Mesothelial cell of epicardium (in vitro differentiated cells): ENCODE results near the gene BRAP. TPM values are rescaled to one million over a fixed set of nuclear protein-coding genes. Genes with fewer than 3 reads are reported as not detected.
A peak's percentile ranks its signal among the peaks of the same experiment; 100 is the strongest.
"Not testable (repeated sequence)": the region's sequence is repeated elsewhere in the genome, so short reads cannot be mapped to it uniquely, and the experiment has no call there.

Source experiments
- DNase-seq, 2 experiments: peaks; one replicate each; pipeline ENCODE4 v3.0.0; 2021; ENCODE audit warnings: low spot score in 2 of 2; ENCODE audit not compliant: unreplicated experiment in 2 of 2
- H3K27ac Mint-ChIP-seq: 2 replicates; pipeline ENCODE4 v1.8.0; 2021; ENCODE audit warnings: mixed read lengths
- H3K27me3 Mint-ChIP-seq: 2 replicates; pipeline ENCODE4 v1.8.0; 2021; ENCODE audit warnings: low read depth, mixed read lengths
- H3K36me3 Mint-ChIP-seq: 2 replicates; pipeline ENCODE4 v1.8.0; 2021; ENCODE audit warnings: mixed read lengths
- H3K4me1 Mint-ChIP-seq: 2 replicates; pipeline ENCODE4 v1.8.0; 2021; ENCODE audit warnings: mixed read lengths
- H3K4me3 Mint-ChIP-seq: 2 replicates; pipeline ENCODE4 v1.8.0; 2021; ENCODE audit warnings: mild to moderate bottlenecking, moderate library complexity, mixed read lengths
- H3K9me3 Mint-ChIP-seq: 2 replicates; pipeline ENCODE4 v1.8.0; 2021; ENCODE audit warnings: mixed read lengths
- total RNA-seq: library from RNA; stranded (reverse); gene quantifications from 3 replicates; pipeline ENCODE4 v1.2.1, GENCODE V29; 2021
- TF ChIP-seq, protein P1 (sequence below): fragments of 200-600 bp; sonication (generic); IDR thresholded peaks from one replicate; pipeline ENCODE4 v1.5.0; 2021; ENCODE audit warnings: antibody characterized with exemption; ENCODE audit not compliant: unreplicated experiment

The BRAP gene
- total RNA-seq, 1 donor from 2014 or later: 18.6 TPM

DNA sequence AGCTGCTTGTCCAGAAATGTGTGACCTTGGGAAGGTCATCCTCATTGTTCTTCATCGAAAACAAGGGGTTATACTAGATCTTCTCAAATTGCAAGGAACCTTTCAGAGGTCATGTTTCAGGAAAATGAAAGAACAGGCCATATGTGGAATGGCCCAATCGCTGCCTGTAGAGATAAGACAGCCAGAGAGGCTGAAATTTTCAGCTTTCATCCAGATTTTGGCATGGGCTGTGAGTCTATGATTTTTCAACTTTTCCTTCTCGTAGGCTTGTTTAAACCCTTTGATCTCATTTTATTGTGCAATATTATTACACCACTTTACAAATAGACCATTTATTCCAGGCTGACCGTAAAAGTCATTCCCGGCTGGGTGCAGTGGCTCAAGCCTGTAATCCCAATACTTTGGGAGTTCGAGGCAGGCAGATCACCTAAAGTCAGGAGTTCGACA, 69.6 kb downstream of the BRAP start:
- H3K4me1 Mint-ChIP-seq: peaks cover 5% of the 10 kb centered on the region
- H3K36me3 Mint-ChIP-seq: no peaks in the 10 kb centered on the region
- H3K9me3 Mint-ChIP-seq: no peaks in the 10 kb centered on the region
- no peak overlapping the region for H3K4me3 Mint-ChIP-seq
- TF ChIP-seq, protein P1, sequence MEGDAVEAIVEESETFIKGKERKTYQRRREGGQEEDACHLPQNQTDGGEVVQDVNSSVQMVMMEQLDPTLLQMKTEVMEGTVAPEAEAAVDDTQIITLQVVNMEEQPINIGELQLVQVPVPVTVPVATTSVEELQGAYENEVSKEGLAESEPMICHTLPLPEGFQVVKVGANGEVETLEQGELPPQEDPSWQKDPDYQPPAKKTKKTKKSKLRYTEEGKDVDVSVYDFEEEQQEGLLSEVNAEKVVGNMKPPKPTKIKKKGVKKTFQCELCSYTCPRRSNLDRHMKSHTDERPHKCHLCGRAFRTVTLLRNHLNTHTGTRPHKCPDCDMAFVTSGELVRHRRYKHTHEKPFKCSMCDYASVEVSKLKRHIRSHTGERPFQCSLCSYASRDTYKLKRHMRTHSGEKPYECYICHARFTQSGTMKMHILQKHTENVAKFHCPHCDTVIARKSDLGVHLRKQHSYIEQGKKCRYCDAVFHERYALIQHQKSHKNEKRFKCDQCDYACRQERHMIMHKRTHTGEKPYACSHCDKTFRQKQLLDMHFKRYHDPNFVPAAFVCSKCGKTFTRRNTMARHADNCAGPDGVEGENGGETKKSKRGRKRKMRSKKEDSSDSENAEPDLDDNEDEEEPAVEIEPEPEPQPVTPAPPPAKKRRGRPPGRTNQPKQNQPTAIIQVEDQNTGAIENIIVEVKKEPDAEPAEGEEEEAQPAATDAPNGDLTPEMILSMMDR: no peak
- H3K27me3 Mint-ChIP-seq: no peaks in the 10 kb centered on the region
- H3K27ac Mint-ChIP-seq: peak overlapping the region; percentile 82
- no peak for DNase-seq

DNA sequence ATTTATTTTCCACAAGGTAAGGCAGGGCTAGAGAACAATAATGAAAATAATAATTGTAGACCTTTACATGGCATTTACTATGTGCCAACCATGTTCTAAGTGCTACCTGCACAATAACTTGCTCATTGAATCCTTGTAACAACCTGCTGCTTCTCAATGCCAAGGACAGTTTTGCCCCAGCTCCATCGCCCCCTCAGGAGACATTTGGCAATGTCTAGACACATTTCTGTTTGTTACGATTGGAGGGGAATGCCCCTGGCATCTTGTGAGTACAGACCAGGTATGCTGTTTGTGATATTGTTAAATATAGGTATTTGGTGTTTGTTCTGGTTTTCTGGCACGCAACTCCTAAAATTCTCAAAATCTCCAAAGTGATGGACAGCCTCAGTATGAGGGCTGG, 78.5 kb downstream of the BRAP start:
- peaks cover 5% of the 10 kb centered on the region for H3K4me1 Mint-ChIP-seq
- H3K36me3 Mint-ChIP-seq: no peaks in the 10 kb centered on the region
- no peak for DNase-seq
- H3K4me3 Mint-ChIP-seq: no peak overlapping the region
- H3K9me3 Mint-ChIP-seq: no peaks in the 10 kb centered on the region
- H3K27ac Mint-ChIP-seq: no peak overlapping the region
- H3K27me3 Mint-ChIP-seq: no peaks in the 10 kb centered on the region
- TF ChIP-seq, protein P1: no peak

DNA sequence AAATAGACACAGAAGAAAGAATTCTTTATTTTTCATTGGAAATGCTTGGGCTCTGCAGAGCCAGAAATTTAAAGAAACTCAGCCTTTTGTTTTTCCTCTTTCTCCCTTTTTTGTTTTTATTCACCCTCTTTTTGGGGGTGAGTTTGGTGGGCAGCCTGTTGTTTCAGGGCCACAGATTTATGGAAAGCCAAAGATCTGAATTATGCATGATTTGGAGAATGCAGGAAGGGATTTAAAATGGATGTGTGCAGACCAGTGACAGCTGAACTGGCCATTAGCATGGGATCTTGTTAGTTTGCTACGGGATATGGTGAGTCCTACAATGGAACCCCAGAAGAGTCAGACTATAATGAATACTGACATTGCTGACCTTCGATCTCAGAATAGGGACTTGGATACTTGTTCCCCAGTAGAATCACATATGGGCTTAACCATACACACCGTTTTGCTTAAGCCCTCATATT, 79.0 kb downstream of the BRAP start:
- Mint-ChIP-seq H3K36me3 (peaks cover 2% of the 10 kb centered on the region), H3K4me3 (no peak overlapping the region), H3K9me3 (no peaks in the 10 kb centered on the region), H3K4me1 (peaks cover 5% of the 10 kb centered on the region), H3K27me3 (no peaks in the 10 kb centered on the region), H3K27ac (peak overlapping the region; percentile 27)
- no peak for DNase-seq
- TF ChIP-seq, protein P1: no peak

DNA sequence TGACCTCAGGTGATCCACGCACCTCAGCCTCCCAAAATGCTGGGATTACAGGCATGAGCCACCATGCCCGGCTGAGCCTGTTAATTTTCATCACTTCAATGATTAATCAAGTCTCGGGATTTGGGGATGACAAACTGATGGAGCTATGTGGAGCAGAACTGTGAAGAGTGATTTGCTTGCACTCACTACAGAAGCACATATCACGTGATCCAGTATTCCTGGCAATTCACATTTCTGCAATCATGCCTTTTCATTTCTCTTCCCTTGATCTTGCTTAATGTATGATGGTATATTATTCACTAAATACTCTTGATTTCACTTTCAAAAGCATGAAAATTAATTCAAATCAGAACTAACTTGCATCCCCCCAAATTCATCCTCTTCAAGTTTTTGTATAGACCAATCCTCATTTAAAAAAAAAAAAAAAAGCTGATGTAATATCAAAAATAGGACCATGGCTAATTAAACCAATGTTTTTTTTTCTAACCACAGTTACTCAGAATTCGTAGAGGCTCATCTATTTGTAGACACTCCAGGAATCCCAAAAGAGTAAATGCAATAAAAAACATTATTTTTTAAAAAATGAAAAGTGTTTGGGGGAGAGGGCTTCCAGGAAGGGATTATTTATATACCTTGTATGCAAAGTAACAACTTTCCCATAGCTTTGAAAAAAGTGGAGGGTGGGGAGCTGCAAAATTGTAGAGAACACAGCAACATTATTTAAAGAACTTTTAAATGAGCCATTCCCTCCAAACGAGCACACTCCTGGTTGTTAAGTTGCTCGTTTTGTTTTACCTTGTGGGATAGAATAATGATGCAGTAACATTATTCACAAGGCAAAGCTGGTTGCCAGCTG, 79.6 kb downstream of the BRAP start:
- H3K4me1 Mint-ChIP-seq: peaks cover 5% of the 10 kb centered on the region
- TF ChIP-seq, protein P1: no peak

DNA sequence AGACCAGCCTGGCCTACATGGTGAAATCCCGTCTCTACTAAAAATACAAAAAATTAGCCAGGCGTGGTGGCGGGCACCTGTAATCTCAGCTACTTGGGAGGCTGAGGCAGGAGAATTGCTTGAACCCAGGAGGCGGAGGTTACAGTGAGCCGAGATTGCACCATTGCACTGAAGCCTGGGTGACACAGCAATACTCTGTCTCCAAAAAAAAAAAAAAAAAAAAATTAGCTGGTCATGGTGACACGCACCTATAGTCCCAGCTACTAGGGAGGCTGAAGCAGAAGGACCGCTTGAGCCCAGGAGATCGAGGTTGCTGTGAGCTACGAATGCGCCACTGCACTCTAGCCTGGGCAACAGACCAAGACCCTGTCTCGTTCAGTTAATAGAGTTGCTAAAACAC, 82.9 kb downstream of the BRAP start:
- H3K4me3 Mint-ChIP-seq, H3K9me3 Mint-ChIP-seq, DNase-seq, H3K27me3 Mint-ChIP-seq, H3K36me3 Mint-ChIP-seq, H3K27ac Mint-ChIP-seq: not testable (repeated sequence)
- H3K4me1 Mint-ChIP-seq: peaks cover 11% of the 10 kb centered on the region

More for the DNA sequence above, 79.6 kb downstream of the BRAP start:
- peak overlapping the region; percentile 27 for H3K27ac Mint-ChIP-seq
- no peak overlapping the region for H3K4me3 Mint-ChIP-seq
- H3K27me3 Mint-ChIP-seq: no peaks in the 10 kb centered on the region
- DNase-seq: no peak
- peaks cover 2% of the 10 kb centered on the region for H3K36me3 Mint-ChIP-seq
- no peaks in the 10 kb centered on the region for H3K9me3 Mint-ChIP-seq

DNA sequence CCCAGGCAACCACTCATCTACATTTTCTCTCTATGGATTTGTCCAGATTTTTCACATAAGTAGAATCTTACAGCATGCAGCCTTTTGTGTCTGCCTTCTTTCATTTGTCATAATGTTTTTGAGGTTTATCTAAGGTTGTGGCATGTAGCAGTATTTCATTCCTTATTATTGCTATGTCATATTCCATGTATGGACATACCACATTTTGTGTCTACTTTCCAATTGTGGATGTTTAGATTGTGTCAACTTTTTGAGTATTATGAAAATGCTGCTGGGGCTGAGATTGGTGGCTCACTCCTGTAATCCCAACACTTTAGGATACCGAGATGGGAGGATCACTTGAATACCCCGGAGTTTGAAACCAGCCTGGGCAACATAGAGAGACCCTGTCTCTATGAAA, 83.4 kb downstream of the BRAP start:
- Mint-ChIP-seq H3K4me1 (peaks cover 11% of the 10 kb centered on the region), H3K27me3 (peaks cover 1% of the 10 kb centered on the region), H3K9me3 (no peaks in the 10 kb centered on the region), H3K36me3 (peaks cover 2% of the 10 kb centered on the region), H3K4me3 (no peak overlapping the region), H3K27ac (no peak overlapping the region)
- no peak for DNase-seq
- TF ChIP-seq, protein P1: no peak

DNA sequence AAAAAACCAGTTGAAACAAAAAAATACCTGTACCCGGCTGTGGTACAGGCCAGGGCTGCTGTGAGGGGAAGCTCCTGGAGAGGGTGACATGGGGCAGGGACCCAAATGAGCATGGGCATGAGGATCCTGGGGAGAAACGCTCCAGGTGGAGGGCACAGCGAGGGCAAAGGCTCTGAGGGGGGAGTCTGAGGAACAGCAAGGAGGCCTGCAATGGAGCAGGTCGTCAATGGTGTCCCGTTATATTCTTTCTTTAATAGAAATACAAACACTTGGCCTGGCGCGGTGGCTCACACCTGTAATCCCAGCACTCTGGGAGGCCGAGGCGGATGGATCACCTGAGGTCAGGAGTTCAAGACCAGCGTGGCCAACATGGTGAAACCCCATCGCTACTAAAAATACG, 84.8 kb downstream of the BRAP start:
- peaks cover 16% of the 10 kb centered on the region for H3K4me1 Mint-ChIP-seq
- peak overlapping the region; percentile 43 for H3K27ac Mint-ChIP-seq
- not testable (repeated sequence) for H3K9me3 Mint-ChIP-seq, H3K27me3 Mint-ChIP-seq, H3K36me3 Mint-ChIP-seq, DNase-seq, H3K4me3 Mint-ChIP-seq
